ENCODE measurements around the gene ATP6V1G2. TPM values are rescaled to one million over a fixed set of nuclear protein-coding genes. Genes with fewer than 3 reads are reported as not detected.

The ATP6V1G2 gene
- polyA plus RNA-seq, 1 donor (not counting 4 experiments of a cell fraction or from before 2014, with no cell fraction given): 1.3 TPM

DNA sequence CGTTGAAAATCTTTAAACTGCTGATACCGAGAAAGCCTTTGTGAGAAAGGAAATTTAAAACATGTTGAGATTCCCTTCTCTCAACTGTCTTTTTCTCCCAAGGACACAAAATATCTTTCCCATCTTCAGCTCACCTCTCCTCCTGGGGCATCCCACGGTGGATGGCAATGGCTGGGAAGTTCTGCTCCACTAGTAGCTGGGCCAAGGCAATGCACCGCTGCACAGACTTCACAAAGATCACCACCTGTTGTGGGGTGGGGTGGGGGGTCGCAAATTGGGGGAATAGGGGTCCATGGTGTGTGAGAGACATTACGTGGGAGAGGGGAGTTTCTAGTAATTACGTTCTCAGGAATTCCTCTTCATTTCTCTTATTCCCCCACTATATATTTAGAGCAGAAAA lies 15.2 kb downstream of the ATP6V1G2 start:
- Histone ChIP-seq H2AFZ (ENCODE audit: control insufficient read depth, low read length) (no peak overlapping the region), H3K4me3 (ENCODE audit: control insufficient read depth in 2 of 3, extremely low read depth in 1 of 3, insufficient read depth in 2 of 3, low read depth in 1 of 3, low read length in 3 of 3) (no peak overlapping the region), H4K20me1 (ENCODE audit: control insufficient read depth, extremely low read depth, insufficient read depth, low read length) (peaks cover 21% of the 10 kb centered on the region), H3K9ac (ENCODE audit: control insufficient read depth, extremely low read depth, insufficient read depth, low read length) (no peak overlapping the region), H3K27ac (ENCODE audit: control insufficient read depth, insufficient read depth, low read length) (no peak overlapping the region), H3K4me2 (ENCODE audit: control insufficient read depth, extremely low read depth, insufficient read depth, low read depth, low read length) (no peak overlapping the region), H3K36me3 (ENCODE audit: control insufficient read depth in 2 of 2, extremely low read depth in 1 of 2, insufficient read depth in 2 of 2, low read length in 2 of 2) (peaks cover 46 to 48% of the 10 kb centered on the region in 2 experiments), H3K4me1 (ENCODE audit: control insufficient read depth, extremely low read depth, insufficient read depth, low read length) (peaks cover 1% of the 10 kb centered on the region), H3K9me1 (ENCODE audit: control insufficient read depth, extremely low read depth, insufficient read depth, low read length) (no peaks in the 10 kb centered on the region), H3K79me2 (ENCODE audit: control insufficient read depth, insufficient read depth, low read length) (peaks cover 25% of the 10 kb centered on the region), H3K27me3 (ENCODE audit: control insufficient read depth, extremely low read depth, insufficient read depth, low read length) (no peaks in the 10 kb centered on the region), H3K9me3 (ENCODE audit: control insufficient read depth, low read depth, low read length) (no peaks in the 10 kb centered on the region)
- FAIRE-seq: no peak
- no peak for TF ChIP-seq EZH2 (IDR thresholded peaks at IDR 0.05; ENCODE audit: low read length)
- TF ChIP-seq, protein P1, sequence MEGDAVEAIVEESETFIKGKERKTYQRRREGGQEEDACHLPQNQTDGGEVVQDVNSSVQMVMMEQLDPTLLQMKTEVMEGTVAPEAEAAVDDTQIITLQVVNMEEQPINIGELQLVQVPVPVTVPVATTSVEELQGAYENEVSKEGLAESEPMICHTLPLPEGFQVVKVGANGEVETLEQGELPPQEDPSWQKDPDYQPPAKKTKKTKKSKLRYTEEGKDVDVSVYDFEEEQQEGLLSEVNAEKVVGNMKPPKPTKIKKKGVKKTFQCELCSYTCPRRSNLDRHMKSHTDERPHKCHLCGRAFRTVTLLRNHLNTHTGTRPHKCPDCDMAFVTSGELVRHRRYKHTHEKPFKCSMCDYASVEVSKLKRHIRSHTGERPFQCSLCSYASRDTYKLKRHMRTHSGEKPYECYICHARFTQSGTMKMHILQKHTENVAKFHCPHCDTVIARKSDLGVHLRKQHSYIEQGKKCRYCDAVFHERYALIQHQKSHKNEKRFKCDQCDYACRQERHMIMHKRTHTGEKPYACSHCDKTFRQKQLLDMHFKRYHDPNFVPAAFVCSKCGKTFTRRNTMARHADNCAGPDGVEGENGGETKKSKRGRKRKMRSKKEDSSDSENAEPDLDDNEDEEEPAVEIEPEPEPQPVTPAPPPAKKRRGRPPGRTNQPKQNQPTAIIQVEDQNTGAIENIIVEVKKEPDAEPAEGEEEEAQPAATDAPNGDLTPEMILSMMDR (optimal IDR thresholded peaks at IDR 0.05 in 1 of 3, IDR thresholded peaks at IDR 0.05 in 1 of 3, conservative IDR thresholded peaks at IDR 0.05 in 1 of 3; ENCODE audit: extremely low read depth in 1 of 3, insufficient read depth in 2 of 3, low read length in 3 of 3): no peak
- no peak for DNase-seq (ENCODE audit: low read depth, low spot score)
- dilution Hi-C loops (cut with MboI; ENCODE audit: extremely low pct_ligation_motif_present, low sequenced_read_pairs): no loop called here

DNA sequence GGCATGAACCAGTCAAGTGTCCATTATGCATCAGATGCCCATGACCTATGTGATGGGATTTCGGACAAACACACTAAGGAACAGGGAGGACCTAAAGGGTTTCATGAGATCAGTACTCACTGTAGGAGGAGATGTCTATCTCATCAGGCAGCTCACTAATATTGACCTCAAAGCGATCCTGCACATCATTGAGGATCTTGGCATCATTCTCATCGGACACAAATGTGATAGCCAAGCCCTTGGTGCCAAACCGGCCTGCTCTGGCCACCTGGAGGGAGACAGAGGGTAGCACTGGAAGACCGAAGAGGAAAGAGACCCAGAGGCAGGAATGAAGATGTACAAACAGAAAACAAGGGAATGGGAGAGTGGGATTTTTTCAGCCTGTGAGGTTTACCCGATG lies 15.7 kb downstream of the ATP6V1G2 start:
- Histone ChIP-seq H3K27ac (ENCODE audit: control insufficient read depth, insufficient read depth, low read length) (no peak overlapping the region), H3K9ac (ENCODE audit: control insufficient read depth, extremely low read depth, insufficient read depth, low read length) (no peak overlapping the region), H3K4me3 (ENCODE audit: control insufficient read depth in 2 of 3, extremely low read depth in 1 of 3, insufficient read depth in 2 of 3, low read depth in 1 of 3, low read length in 3 of 3) (no peak overlapping the region), H3K79me2 (ENCODE audit: control insufficient read depth, insufficient read depth, low read length) (peaks cover 20% of the 10 kb centered on the region), H3K4me2 (ENCODE audit: control insufficient read depth, extremely low read depth, insufficient read depth, low read depth, low read length) (no peak overlapping the region), H3K9me1 (ENCODE audit: control insufficient read depth, extremely low read depth, insufficient read depth, low read length) (no peaks in the 10 kb centered on the region), H3K27me3 (ENCODE audit: control insufficient read depth, extremely low read depth, insufficient read depth, low read length) (no peaks in the 10 kb centered on the region), H3K4me1 (ENCODE audit: control insufficient read depth, extremely low read depth, insufficient read depth, low read length) (peaks cover 6% of the 10 kb centered on the region), H3K36me3 (ENCODE audit: control insufficient read depth in 2 of 2, extremely low read depth in 1 of 2, insufficient read depth in 2 of 2, low read length in 2 of 2) (peaks cover 41 to 44% of the 10 kb centered on the region in 2 experiments), H4K20me1 (ENCODE audit: control insufficient read depth, extremely low read depth, insufficient read depth, low read length) (peaks cover 21% of the 10 kb centered on the region), H2AFZ (ENCODE audit: control insufficient read depth, low read length) (no peak overlapping the region), H3K9me3 (ENCODE audit: control insufficient read depth, low read depth, low read length) (no peaks in the 10 kb centered on the region)
- TF ChIP-seq EZH2 (IDR thresholded peaks at IDR 0.05; ENCODE audit: low read length): no peak
- TF ChIP-seq, protein P1 (optimal IDR thresholded peaks at IDR 0.05 in 1 of 3, IDR thresholded peaks at IDR 0.05 in 1 of 3, conservative IDR thresholded peaks at IDR 0.05 in 1 of 3; ENCODE audit: extremely low read depth in 1 of 3, insufficient read depth in 2 of 3, low read length in 3 of 3): no peak
- FAIRE-seq: no peak
- no peak for DNase-seq (ENCODE audit: low read depth, low spot score)
- dilution Hi-C loops (cut with MboI; ENCODE audit: extremely low pct_ligation_motif_present, low sequenced_read_pairs): no loop called here
